HepG2 (cell line): ENCODE measurements around the gene PCAT7. TPM values are rescaled to one million over a fixed set of nuclear protein-coding genes. Genes with fewer than 3 reads are reported as not detected.

Experiments used
- CSRNP2 ChIP-seq: sonication (generic); formaldehyde crosslinking; conservative IDR thresholded peaks from 2 replicates; pipeline ENCODE4 v1.8.0; 2022; ENCODE audit warnings: low read depth, missing genetic modification reagents
- EHMT2 ChIP-seq: fragments of 200-600 bp; sonication (generic); IDR thresholded peaks from 2 replicates; pipeline ENCODE4 v1.7.0; 2017; ENCODE audit warnings: antibody characterized with exemption, low read depth, low read length, borderline replicate concordance
- FIP1L1 ChIP-seq: fragments of 200-400 bp; formaldehyde crosslinking; IDR thresholded peaks from 2 replicates; pipeline ENCODE4 v1.6.1; 2018; ENCODE audit warnings: low read depth, mild to moderate bottlenecking, low read length, moderate library complexity, borderline replicate concordance; ENCODE audit not compliant: insufficient read depth
- NPAS2 ChIP-seq: sonication (generic); formaldehyde crosslinking; IDR thresholded peaks from 2 replicates; pipeline ENCODE4 v1.8.0; 2022; ENCODE audit warnings: mild to moderate bottlenecking, missing genetic modification reagents, borderline replicate concordance
- NR3C1 ChIP-seq: sonication (generic); formaldehyde crosslinking; IDR thresholded peaks from 2 replicates; pipeline ENCODE4 v1.4.0; 2020; ENCODE audit warnings: missing genetic modification reagents
- RAD21 ChIP-seq: fragments of 450-650 bp; formaldehyde crosslinking; IDR thresholded peaks from 2 replicates; pipeline ENCODE4 v1.5.0; 2020; ENCODE audit warnings: mild to moderate bottlenecking
- SOX13 ChIP-seq, 3 experiments: fragments of 450-650 bp in 1 of 3; sonication (generic) in 1 of 3; formaldehyde crosslinking in 1 of 3; IDR thresholded peaks in 2 of 3; conservative IDR thresholded peaks in 1 of 3; 2 replicates each; pipeline versions ENCODE4 v1.5.0 to v1.6.1; 2016 to 2020; ENCODE audit warnings: antibody characterized with exemption in 1 of 3, mild to moderate bottlenecking in 1 of 3, missing compliant biosample characterization in 1 of 3, missing genetic modification reagents in 1 of 3, moderate library complexity in 1 of 3
- SRF ChIP-seq: IDR thresholded peaks from 2 replicates; pipeline ENCODE4 v1.6.1; 2011; ENCODE audit warnings: mild to moderate bottlenecking, low read depth, low read length, moderate library complexity
- SRSF4 ChIP-seq: fragments of 200-400 bp; formaldehyde crosslinking; IDR thresholded peaks from one replicate; pipeline ENCODE4 v1.6.1; 2018; ENCODE audit warnings: mild to moderate bottlenecking, low read depth, low read length, moderate library complexity; ENCODE audit not compliant: poor library complexity, severe bottlenecking
- TCF7 ChIP-seq: sonication (generic); IDR thresholded peaks from 2 replicates; pipeline ENCODE4 v1.6.1; 2016; ENCODE audit warnings: antibody characterized with exemption, low read depth
- THYN1 ChIP-seq: sonication (generic); formaldehyde crosslinking; IDR thresholded peaks from 2 replicates; pipeline ENCODE4 v1.8.1; 2023; ENCODE audit warnings: low read depth, mild to moderate bottlenecking, moderate library complexity, missing genetic modification reagents, borderline replicate concordance
- ZNF205 ChIP-seq: IDR thresholded peaks from 2 replicates; pipeline ENCODE4 v1.6.1; 2018; ENCODE audit warnings: missing biosample characterization, missing genetic modification reagents
- ZNF24 ChIP-seq: fragments of 450-650 bp; IDR thresholded peaks from 2 replicates; pipeline ENCODE4 v1.6.1; 2017; ENCODE audit warnings: antibody characterized with exemption, mild to moderate bottlenecking
- ZNF280B ChIP-seq: sonication (generic); formaldehyde crosslinking; IDR thresholded peaks from 2 replicates; pipeline ENCODE4 v1.5.0; 2020; ENCODE audit warnings: missing genetic modification reagents, mild to moderate bottlenecking, borderline replicate concordance
- ZNF337 ChIP-seq: sonication (generic); formaldehyde crosslinking; IDR thresholded peaks from 2 replicates; pipeline ENCODE4 v1.5.1; 2020; ENCODE audit warnings: missing genetic modification reagents, low read depth, mild to moderate bottlenecking, borderline replicate concordance
- ZNF367 ChIP-seq: sonication (generic); formaldehyde crosslinking; IDR thresholded peaks from 2 replicates; pipeline ENCODE4 v1.4.0; 2020; ENCODE audit warnings: missing genetic modification reagents, borderline replicate concordance
- ZNF704 ChIP-seq: sonication (generic); formaldehyde crosslinking; IDR thresholded peaks from 2 replicates; pipeline ENCODE4 v1.8.1; 2023; ENCODE audit warnings: mild to moderate bottlenecking, inconsistent platforms, moderate library complexity, missing genetic modification reagents, borderline replicate concordance
- ZNF782 ChIP-seq: sonication (generic); formaldehyde crosslinking; IDR thresholded peaks from 2 replicates; pipeline ENCODE4 v1.4.0; 2020; ENCODE audit warnings: missing genetic modification reagents, mild to moderate bottlenecking, borderline replicate concordance
- ZNF878 ChIP-seq: sonication (generic); formaldehyde crosslinking; IDR thresholded peaks from 2 replicates; pipeline ENCODE4 v1.8.1; 2023; ENCODE audit warnings: mild to moderate bottlenecking, missing genetic modification reagents, moderate library complexity
- ZNF879 ChIP-seq: sonication (generic); formaldehyde crosslinking; IDR thresholded peaks from 2 replicates; pipeline ENCODE4 v1.8.1; 2023; ENCODE audit warnings: missing genetic modification reagents
- polyA plus RNA-seq, 8 experiments: library from polyadenylated mRNA; depleted of rRNA in 3 of 8; stranded (reverse) in 7 of 8; unstranded in 1 of 8; fragments of >200 nt; fragmentation: Illumina TruSeq in 4 of 8; extraction: Trizol in 4 of 8; gene quantifications; 2 replicates each; pipeline versions ENCODE4 v1.2.1 to v1.2.3, GENCODE V29; 2011 to 2016; ENCODE audit warnings: low read depth in 4 of 8, missing spikeins in 1 of 8, mixed read lengths in 1 of 8; ENCODE audit not compliant: insufficient read depth in 1 of 8
- total RNA-seq, 5 experiments: library from RNA; depleted of rRNA; stranded (reverse); fragments of >200 nt; fragmentation: Illumina TruSeq; extraction: Trizol; gene quantifications; 2 replicates each; pipeline ENCODE4 v1.2.3, GENCODE V29; 2016; ENCODE audit warnings: low read depth in 1 of 5
- TF ChIP-seq, protein P1 (sequence below): sonication (generic); formaldehyde crosslinking; IDR thresholded peaks from 2 replicates; pipeline ENCODE4 v1.4.0; 2020; ENCODE audit warnings: mild to moderate bottlenecking, missing genetic modification reagents

The PCAT7 gene
- total and polyA plus RNA-seq, 2 of the 13 experiments (the other 11 are each of a cell fraction or from before 2014, with no cell fraction given): 2.3 to 3.9 TPM

DNA sequence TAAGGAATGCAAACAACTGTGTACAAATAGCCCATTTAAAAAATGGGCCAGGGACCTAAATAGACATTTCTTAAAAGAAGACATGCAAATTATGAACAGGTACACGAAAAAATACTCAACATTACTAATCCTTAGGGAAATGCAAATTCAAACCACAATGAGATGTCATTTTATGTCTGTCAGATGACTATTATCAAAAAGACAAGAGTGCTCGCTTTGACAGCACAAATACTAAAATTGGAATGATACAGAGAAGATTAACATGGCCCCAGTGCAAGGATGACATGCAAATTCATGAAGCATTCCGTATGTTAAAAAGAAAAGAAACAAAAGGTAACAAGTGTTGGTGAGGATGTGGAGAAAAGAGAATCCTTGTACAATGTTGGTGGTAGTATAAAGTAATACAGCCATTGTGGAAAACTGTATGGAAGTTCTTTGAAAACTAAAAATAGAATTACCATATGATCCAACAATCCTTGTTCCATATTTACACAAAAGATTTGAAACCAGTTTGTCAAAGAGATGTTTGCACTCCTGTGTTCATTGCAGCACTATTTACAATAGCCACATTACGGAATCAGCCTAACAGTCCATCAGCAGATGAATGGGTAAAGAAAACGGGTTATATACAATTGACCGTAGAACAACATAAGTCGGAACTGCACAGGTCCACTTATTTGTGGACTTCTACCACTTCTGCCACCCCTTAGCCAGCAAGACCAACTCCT is 47.2 kb upstream of the PCAT7 start (continued):
- TF ChIP-seq CSRNP2 (CRISPR knock-in tag) (no peak), THYN1 (CRISPR knock-in tag) (no peak), ZNF367 (CRISPR knock-in tag) (no peak), ZNF704 (CRISPR knock-in tag) (no peak), ZNF878 (CRISPR knock-in tag) (peak; percentile 45; the same call in 1 of the 2 replicates), SRF (no peak), EHMT2 (peak; percentile 60; the same call in 1 of the 2 replicates), TCF7 (peak; percentile 61), ZNF337 (CRISPR knock-in tag) (no peak), NR3C1 (CRISPR knock-in tag) (no peak), ZNF782 (no peak), ZNF24 (no peak), NPAS2 (no peak), SRSF4 (no peak), ZNF205 (CRISPR knock-in tag) (peak; percentile 96), ZNF879 (CRISPR knock-in tag) (no peak), ZNF280B (no peak), FIP1L1 (no peak), RAD21 (CRISPR knock-in tag) (no peak), SOX13 (IDR thresholded peaks at IDR 0.05) (peak; percentile 52; the same call in 1 of the 2 replicates), SOX13 (CRISPR knock-in tag; conservative IDR thresholded peaks at IDR 0.05 in 1 of 2, IDR thresholded peaks at IDR 0.05 in 1 of 2) (peak in 1 of 2 experiments; percentile 97; a peak in 2 of 4 replicates)
- TF ChIP-seq, protein P1, sequence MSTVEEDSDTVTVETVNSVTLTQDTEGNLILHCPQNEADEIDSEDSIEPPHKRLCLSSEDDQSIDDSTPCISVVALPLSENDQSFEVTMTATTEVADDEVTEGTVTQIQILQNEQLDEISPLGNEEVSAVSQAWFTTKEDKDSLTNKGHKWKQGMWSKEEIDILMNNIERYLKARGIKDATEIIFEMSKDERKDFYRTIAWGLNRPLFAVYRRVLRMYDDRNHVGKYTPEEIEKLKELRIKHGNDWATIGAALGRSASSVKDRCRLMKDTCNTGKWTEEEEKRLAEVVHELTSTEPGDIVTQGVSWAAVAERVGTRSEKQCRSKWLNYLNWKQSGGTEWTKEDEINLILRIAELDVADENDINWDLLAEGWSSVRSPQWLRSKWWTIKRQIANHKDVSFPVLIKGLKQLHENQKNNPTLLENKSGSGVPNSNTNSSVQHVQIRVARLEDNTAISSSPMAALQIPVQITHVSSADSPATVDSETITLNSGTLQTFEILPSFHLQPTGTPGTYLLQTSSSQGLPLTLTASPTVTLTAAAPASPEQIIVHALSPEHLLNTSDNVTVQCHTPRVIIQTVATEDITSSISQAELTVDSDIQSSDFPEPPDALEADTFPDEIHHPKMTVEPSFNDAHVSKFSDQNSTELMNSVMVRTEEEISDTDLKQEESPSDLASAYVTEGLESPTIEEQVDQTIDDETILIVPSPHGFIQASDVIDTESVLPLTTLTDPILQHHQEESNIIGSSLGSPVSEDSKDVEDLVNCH (CRISPR knock-in tag): no peak
